Progenitor cell of endocrine pancreas (in vitro differentiated cells): ENCODE data around the gene ALKBH2. TPM values are rescaled to one million over a fixed set of nuclear protein-coding genes. Genes with fewer than 3 reads are reported as not detected.
A peak's percentile ranks its signal among the peaks of the same experiment; 100 is the strongest.

Source experiments
- DNase-seq: peaks from one replicate; pipeline ENCODE4 v3.0.0; 2021; ENCODE audit warnings: low spot score; ENCODE audit not compliant: unreplicated experiment
- H3K27ac Mint-ChIP-seq: 2 replicates; pipeline ENCODE4 v1.8.0; 2021; ENCODE audit warnings: mild to moderate bottlenecking, moderate library complexity, mixed read lengths
- H3K27me3 Mint-ChIP-seq: 2 replicates; pipeline ENCODE4 v1.8.0; 2021; ENCODE audit warnings: mixed read lengths
- H3K36me3 Mint-ChIP-seq: 2 replicates; pipeline ENCODE4 v1.8.0; 2022; ENCODE audit warnings: mixed read lengths; ENCODE audit not compliant: insufficient read depth
- H3K4me1 Mint-ChIP-seq: 2 replicates; pipeline ENCODE4 v1.8.0; 2021; ENCODE audit warnings: low read depth, mixed read lengths
- H3K4me3 Mint-ChIP-seq: 2 replicates; pipeline ENCODE4 v1.8.0; 2021; ENCODE audit warnings: low read depth, mild to moderate bottlenecking, moderate library complexity, mixed read lengths
- H3K9me3 Mint-ChIP-seq: 2 replicates; pipeline ENCODE4 v1.8.0; 2021; ENCODE audit warnings: low read depth, mixed read lengths
- total RNA-seq: library from RNA; stranded (reverse); gene quantifications from 2 replicates; pipeline ENCODE4 v1.2.1, GENCODE V29; 2021
- TF ChIP-seq, protein P1 (sequence below): fragments of 200-600 bp; sonication (generic); IDR thresholded peaks from one replicate; pipeline ENCODE4 v1.5.0; 2021; ENCODE audit warnings: antibody characterized with exemption, mild to moderate bottlenecking; ENCODE audit not compliant: unreplicated experiment

The ALKBH2 gene
- total RNA-seq, 1 donor from 2014 or later = 22.0 TPM

DNA sequence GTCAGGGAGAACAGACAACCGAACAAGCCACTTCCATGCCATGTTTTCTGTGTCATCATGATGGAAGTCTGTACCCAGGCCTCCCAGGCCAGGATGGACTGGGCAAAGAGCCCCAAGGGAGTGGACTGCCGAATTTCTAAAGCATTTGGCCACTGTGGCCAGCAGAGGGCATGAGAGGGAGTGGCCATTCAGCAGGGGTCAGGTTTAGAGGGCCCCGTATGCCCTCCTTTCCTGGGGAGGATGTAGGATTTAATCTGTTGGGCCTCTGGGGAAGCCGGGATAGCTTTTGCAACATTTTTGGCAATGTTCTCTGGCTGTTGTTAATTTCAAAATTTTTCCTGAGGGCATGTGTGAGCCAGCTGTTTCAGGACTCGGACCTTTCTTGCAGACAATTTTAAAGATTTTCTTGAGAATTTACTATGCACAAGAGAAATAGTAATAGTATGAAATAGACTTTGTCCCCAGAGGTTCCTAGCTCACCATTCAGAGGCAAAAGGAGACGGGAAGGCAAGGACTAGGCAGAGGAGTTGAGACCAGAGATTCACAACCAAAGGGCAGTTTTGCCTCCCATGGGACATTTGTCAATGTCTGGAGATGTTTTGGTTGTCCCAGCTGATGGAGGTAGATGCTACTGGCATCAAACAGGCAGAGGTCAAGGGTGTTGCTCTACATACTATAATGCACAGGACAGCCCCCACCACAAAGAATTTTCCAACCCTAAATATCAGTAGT, 41.1 kb upstream of the ALKBH2 start:
- no peak overlapping the region for H3K4me3 Mint-ChIP-seq
- H3K4me1 Mint-ChIP-seq = peaks cover 2% of the 10 kb centered on the region

DNA sequence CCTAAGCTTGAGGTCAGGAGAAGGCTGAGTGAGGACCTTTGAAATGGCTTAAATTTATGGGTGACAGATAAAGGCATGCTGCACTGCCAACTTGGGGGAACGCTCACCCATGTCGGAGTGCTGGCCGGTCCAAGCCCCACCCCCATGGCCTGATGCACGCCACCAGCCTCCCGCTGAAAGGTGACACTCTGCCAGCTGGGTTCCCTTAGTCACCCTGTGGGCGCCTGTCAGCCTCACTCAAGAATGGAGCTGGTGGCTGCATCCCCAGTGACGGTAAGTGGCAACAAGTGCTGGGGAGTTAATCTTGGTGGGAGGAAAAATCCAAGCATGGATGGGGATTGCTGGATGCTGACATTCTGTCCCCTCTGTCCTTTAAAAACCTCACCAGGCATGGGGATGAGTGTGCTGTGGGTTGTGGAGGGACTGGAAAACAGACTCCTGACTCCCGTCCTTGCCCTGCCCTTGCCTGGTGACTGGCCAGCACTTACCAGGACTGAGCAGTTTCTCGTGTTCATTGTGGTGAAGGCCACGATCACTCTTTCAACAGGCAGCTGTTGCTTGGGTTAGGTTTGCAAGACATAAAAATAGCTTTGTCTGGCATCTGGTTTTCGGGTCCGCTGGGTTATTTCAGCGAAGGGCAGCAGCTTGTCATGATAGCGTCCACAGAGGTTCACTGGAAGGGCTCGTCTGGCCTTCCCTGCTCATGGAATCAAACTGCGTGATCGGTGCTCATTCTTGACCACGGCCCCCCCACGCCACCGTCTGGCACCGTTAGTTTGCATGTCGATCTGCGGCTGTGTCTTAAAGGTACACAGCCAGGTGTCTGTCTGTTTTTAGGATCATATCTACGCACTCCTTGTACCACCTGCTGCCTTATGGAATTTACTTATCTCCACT, 38.1 kb upstream of the ALKBH2 start:
- peaks cover 3% of the 10 kb centered on the region for H3K27me3 Mint-ChIP-seq
- H3K36me3 Mint-ChIP-seq = peaks cover 4% of the 10 kb centered on the region
- peaks cover 7% of the 10 kb centered on the region for H3K9me3 Mint-ChIP-seq
- H3K4me1 Mint-ChIP-seq = peaks cover 2% of the 10 kb centered on the region
- H3K4me3 Mint-ChIP-seq = no peak overlapping the region
- H3K27ac Mint-ChIP-seq = no peak overlapping the region
- DNase-seq = no peak
- TF ChIP-seq, protein P1, sequence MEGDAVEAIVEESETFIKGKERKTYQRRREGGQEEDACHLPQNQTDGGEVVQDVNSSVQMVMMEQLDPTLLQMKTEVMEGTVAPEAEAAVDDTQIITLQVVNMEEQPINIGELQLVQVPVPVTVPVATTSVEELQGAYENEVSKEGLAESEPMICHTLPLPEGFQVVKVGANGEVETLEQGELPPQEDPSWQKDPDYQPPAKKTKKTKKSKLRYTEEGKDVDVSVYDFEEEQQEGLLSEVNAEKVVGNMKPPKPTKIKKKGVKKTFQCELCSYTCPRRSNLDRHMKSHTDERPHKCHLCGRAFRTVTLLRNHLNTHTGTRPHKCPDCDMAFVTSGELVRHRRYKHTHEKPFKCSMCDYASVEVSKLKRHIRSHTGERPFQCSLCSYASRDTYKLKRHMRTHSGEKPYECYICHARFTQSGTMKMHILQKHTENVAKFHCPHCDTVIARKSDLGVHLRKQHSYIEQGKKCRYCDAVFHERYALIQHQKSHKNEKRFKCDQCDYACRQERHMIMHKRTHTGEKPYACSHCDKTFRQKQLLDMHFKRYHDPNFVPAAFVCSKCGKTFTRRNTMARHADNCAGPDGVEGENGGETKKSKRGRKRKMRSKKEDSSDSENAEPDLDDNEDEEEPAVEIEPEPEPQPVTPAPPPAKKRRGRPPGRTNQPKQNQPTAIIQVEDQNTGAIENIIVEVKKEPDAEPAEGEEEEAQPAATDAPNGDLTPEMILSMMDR = no peak

More for the DNA sequence above, 41.1 kb upstream of the ALKBH2 start:
- H3K36me3 Mint-ChIP-seq = peaks cover 7% of the 10 kb centered on the region
- peaks cover 3% of the 10 kb centered on the region for H3K27me3 Mint-ChIP-seq
- no peak overlapping the region for H3K27ac Mint-ChIP-seq
- TF ChIP-seq, protein P1 = peak; percentile 59
- DNase-seq = no peak
- H3K9me3 Mint-ChIP-seq = peaks cover 11% of the 10 kb centered on the region

DNA sequence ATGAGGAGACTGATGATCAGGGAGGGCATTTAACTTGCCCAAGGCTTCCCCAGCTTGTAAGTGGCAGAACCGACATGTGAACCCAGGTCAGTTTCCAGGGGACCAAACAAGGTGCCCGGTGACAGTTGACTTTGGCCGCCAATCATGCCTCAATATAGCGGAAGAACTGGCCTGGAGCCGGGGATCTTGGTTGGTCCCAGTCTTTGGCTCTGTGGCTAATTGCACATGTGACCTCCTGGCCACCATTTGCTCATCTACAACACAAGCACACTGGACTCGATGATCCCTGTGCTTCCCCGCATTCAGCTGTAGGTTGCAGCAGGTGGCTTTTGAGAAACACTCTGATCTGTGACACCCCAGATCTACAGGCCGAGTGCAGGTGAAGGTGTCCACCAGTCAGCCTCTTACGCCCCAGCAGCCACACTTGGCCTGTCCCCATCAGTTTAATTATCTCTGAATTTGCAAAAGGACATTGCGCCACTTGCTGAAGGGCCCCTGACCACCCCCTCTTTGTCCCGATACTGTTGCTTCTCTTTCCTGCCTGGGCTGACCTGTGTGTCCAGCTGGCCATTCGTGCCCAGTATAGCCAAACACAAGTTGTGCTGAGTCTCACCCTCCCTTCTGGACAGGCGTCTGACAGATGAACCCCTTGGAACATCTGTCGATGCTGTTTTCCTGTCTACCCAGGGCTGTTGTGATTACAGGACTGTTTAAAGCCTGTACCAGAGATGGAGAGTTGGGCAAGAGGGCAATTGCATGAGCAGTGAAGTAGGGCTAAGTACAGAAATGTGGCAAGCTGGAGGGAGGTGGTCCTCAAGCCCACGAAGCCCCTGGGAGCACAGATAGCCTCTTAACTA, 37.3 kb upstream of the ALKBH2 start:
- H3K4me1 Mint-ChIP-seq = peaks cover 2% of the 10 kb centered on the region
- TF ChIP-seq, protein P1 = no peak
- H3K27ac Mint-ChIP-seq = no peak overlapping the region
- H3K27me3 Mint-ChIP-seq = peaks cover 3% of the 10 kb centered on the region
- no peak overlapping the region for H3K4me3 Mint-ChIP-seq
- peaks cover 3% of the 10 kb centered on the region for H3K36me3 Mint-ChIP-seq
- peaks cover 6% of the 10 kb centered on the region for H3K9me3 Mint-ChIP-seq
- DNase-seq = no peak

DNA sequence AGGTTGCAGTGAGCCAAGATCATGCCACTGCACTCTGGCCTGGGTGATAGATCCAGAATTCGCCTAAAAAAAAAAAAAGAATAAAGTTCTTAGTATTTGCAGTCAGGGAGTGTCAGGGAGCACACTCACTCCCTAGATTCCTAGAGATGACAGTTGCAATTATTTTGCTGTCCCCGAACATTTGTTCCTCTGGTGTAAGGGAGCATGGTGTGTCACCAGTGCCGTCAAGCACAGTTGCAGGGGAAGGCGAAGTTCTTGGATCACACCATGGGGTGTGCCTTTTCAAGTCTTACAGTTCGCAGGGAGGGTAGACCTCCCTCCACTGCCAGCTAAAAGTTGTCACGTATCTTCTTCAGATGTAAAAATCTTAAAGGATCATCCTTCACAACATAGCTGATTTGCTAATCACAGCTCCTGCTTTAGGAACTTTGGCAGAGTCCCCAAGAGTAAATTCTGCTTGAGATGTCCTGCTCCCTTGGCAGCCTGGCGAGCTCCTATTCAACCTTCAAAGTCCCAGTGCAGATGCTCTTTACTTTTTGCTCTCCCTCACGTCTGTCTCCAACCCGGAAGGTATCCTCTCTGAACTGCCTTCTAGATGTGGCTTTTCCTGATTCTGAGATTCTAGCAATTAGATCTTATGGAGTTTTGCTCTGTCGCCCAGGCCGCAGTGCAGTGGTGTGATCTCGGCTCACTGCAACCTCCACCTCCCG, 34.4 kb upstream of the ALKBH2 start:
- no peaks in the 10 kb centered on the region for H3K9me3 Mint-ChIP-seq
- DNase-seq = no peak
- H3K27me3 Mint-ChIP-seq = no peaks in the 10 kb centered on the region
- H3K27ac Mint-ChIP-seq = peak overlapping the region; percentile 13
- H3K4me1 Mint-ChIP-seq = peaks cover 2% of the 10 kb centered on the region
- no peaks in the 10 kb centered on the region for H3K36me3 Mint-ChIP-seq
- TF ChIP-seq, protein P1 = no peak
- no peak overlapping the region for H3K4me3 Mint-ChIP-seq
